PC-9 (cell line): Measurements from ENCODE around the gene CFAP46. TPM values are rescaled to one million over a fixed set of nuclear protein-coding genes. Genes with fewer than 3 reads are reported as not detected.
"Not testable (repeated sequence)": the region's sequence is repeated elsewhere in the genome, so short reads cannot be mapped to it uniquely, and the experiment has no call there.

Experiments used
- BruUV-seq: library from RNA; stranded (reverse); fragments of 400-500 nt; replicated peaks from 2 replicates; lab custom pipeline; 2021; lab: Mats Ljungman, UMichigan
- CTCF ChIA-PET: fragments of 300-600 bp; sonication (Branson Sonifier 250); formaldehyde crosslinking; loops from one replicate; lab custom pipeline; 2022; ENCODE audit warnings: antibody characterized with exemption; lab: Charles Lee
- POLR2A ChIA-PET: fragments of 300-600 bp; sonication (Branson Sonifier 250); formaldehyde crosslinking; loops from one replicate; lab custom pipeline; 2022; ENCODE audit warnings: antibody characterized with exemption; ENCODE audit not compliant: unreplicated experiment; lab: Charles Lee
- DNase-seq, 2 experiments: peaks; one replicate each; pipeline versions ENCODE4 v3.0.0 to v3.0.0-alpha.2; 2015 to 2022; ENCODE audit warnings: mixed read lengths in 1 of 2
- H2AFZ ChIP-seq: fragments of 200-600 bp; sonication (generic); 2 replicates; pipeline ENCODE4 v1.8.1; 2017; ENCODE audit warnings: antibody characterized with exemption
- H3F3A ChIP-seq: fragments of 200-600 bp; sonication (generic); 2 replicates; pipeline ENCODE4 v1.8.1; 2017; ENCODE audit warnings: antibody characterized with exemption, mild to moderate bottlenecking, low read depth; ENCODE audit not compliant: insufficient read depth
- H3K27ac ChIP-seq: fragments of 200-600 bp; sonication (generic); 2 replicates; pipeline ENCODE4 v1.6.1; 2016; ENCODE audit warnings: mixed run types
- H3K27me3 ChIP-seq: fragments of 200-600 bp; sonication (generic); 2 replicates; pipeline ENCODE4 v1.6.1; 2016; ENCODE audit warnings: low read depth, mixed run types; ENCODE audit not compliant: insufficient read depth
- H3K36me3 ChIP-seq: fragments of 200-600 bp; sonication (generic); 2 replicates; pipeline ENCODE4 v1.6.1; 2016; ENCODE audit warnings: low read depth, mixed run types
- H3K4me1 ChIP-seq: fragments of 200-600 bp; sonication (generic); replicated peaks from 2 replicates; pipeline ENCODE4 v1.6.1; 2016; ENCODE audit warnings: mixed run types; ENCODE audit not compliant: insufficient read depth
- H3K4me2 ChIP-seq: fragments of 200-600 bp; sonication (generic); 2 replicates; pipeline ENCODE4 v1.6.1; 2017; ENCODE audit warnings: mixed run types
- H3K4me3 ChIP-seq: fragments of 200-600 bp; sonication (generic); 2 replicates; pipeline ENCODE4 v1.6.1; 2016; ENCODE audit warnings: mixed run types
- H3K79me2 ChIP-seq: fragments of 200-600 bp; sonication (generic); 2 replicates; pipeline ENCODE4 v1.6.1; 2017; ENCODE audit warnings: low read depth, mixed run types
- H3K9me2 ChIP-seq: fragments of 200-600 bp; sonication (generic); 2 replicates; pipeline ENCODE4 v1.8.1; 2017; ENCODE audit warnings: mild to moderate bottlenecking; ENCODE audit not compliant: insufficient read depth
- H3K9me3 ChIP-seq: fragments of 200-600 bp; sonication (generic); 2 replicates; pipeline ENCODE4 v1.8.1; 2016; ENCODE audit warnings: low read depth; ENCODE audit not compliant: insufficient read depth
- H4K20me1 ChIP-seq: fragments of 200-600 bp; sonication (generic); 2 replicates; pipeline ENCODE4 v1.8.1; 2017; ENCODE audit not compliant: insufficient read depth
- EZH2 ChIP-seq: fragments of 200-600 bp; sonication (generic); IDR thresholded peaks from 2 replicates; pipeline ENCODE4 v1.8.0; 2017; ENCODE audit warnings: antibody characterized with exemption, low read depth
- intact Hi-C: fragments of 100-400 bp; cut with micrococcal nuclease; formaldehyde crosslinking; loops from one replicate; pipeline ENCODE4 v1.10.0; 2022; ENCODE audit not compliant: unreplicated experiment
- total RNA-seq: library from RNA; stranded (reverse); gene quantifications from 2 replicates; pipeline ENCODE4 v1.2.3, GENCODE V29; 2021
- TF ChIP-seq, protein P1 (sequence below): fragments of 200-600 bp; sonication (generic); conservative IDR thresholded peaks from 2 replicates; pipeline ENCODE4 v1.6.1; 2017; ENCODE audit warnings: mixed run types, antibody characterized with exemption, mild to moderate bottlenecking, moderate library complexity

CFAP46 gene
- total RNA-seq, 1 experiment from 2014 or later: not detected

DNA sequence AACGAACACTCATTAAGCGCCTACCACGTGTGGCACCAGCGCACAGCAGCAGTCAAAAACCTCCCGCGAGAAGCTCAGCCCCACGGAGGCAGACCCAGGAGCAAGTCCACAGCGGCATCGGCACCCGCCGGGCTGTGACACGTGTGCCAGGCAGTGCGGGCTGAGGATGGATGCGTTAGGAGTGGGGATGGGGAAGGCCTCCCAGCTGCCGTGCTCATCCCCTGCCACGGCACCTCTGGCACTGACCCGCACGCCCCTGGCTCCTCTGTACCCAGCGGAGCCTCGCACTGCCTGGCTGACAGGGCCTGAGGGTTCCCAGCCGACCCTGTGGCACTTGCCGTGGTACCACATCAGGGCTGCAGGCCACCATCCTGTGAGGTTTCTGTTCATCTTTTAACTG, 16.8 kb downstream of the CFAP46 start:
- Histone ChIP-seq H3K27ac (no peak overlapping the region), H4K20me1 (no peaks in the 10 kb centered on the region), H3F3A (no peaks in the 10 kb centered on the region), H2AFZ (no peak overlapping the region), H3K4me2 (no peak overlapping the region), H3K27me3 (peaks cover 54% of the 10 kb centered on the region), H3K79me2 (no peaks in the 10 kb centered on the region), H3K36me3 (no peaks in the 10 kb centered on the region), H3K9me2 (no peaks in the 10 kb centered on the region), H3K9me3 (no peaks in the 10 kb centered on the region), H3K4me1 (no peaks in the 10 kb centered on the region), H3K4me3 (no peak overlapping the region)
- intact Hi-C loops: no loop called here
- no peak for DNase-seq
- no peak for TF ChIP-seq EZH2
- TF ChIP-seq, protein P1, sequence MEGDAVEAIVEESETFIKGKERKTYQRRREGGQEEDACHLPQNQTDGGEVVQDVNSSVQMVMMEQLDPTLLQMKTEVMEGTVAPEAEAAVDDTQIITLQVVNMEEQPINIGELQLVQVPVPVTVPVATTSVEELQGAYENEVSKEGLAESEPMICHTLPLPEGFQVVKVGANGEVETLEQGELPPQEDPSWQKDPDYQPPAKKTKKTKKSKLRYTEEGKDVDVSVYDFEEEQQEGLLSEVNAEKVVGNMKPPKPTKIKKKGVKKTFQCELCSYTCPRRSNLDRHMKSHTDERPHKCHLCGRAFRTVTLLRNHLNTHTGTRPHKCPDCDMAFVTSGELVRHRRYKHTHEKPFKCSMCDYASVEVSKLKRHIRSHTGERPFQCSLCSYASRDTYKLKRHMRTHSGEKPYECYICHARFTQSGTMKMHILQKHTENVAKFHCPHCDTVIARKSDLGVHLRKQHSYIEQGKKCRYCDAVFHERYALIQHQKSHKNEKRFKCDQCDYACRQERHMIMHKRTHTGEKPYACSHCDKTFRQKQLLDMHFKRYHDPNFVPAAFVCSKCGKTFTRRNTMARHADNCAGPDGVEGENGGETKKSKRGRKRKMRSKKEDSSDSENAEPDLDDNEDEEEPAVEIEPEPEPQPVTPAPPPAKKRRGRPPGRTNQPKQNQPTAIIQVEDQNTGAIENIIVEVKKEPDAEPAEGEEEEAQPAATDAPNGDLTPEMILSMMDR: no peak
- ChIA-PET POLR2A (no interaction called here), CTCF (no interaction called here)
- no TSS peak for BruUV-seq

DNA sequence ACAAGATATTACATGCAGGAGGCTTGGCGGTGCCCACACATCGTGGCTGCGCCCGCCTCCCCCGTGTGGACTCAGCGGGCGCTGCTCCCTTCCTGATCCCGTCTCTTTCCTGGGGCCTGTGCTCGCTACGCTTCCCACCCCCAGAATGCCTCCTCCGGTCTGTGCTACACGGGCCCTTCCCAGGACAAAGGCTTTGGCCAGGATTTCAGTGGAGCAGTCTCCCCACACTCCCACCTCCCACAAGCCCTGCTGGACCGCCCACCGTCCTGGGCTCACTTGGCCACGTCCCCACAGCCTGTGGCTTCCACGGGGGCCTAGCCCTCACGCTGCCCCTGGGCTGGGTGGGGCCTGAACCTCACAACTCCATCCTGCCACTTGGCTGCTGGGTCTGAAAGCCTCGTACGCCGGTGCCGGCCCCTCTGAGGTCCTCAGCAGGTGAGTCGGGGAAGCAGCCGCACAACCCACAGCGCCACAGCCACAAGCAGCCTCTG, 17.3 kb downstream of the CFAP46 start:
- Histone ChIP-seq H3K4me2 (no peak overlapping the region), H3K36me3 (no peaks in the 10 kb centered on the region), H2AFZ (no peak overlapping the region), H3K9me3 (no peaks in the 10 kb centered on the region), H4K20me1 (no peaks in the 10 kb centered on the region), H3F3A (no peaks in the 10 kb centered on the region), H3K4me1 (no peaks in the 10 kb centered on the region), H3K79me2 (no peaks in the 10 kb centered on the region), H3K4me3 (no peak overlapping the region), H3K9me2 (no peaks in the 10 kb centered on the region), H3K27ac (no peak overlapping the region), H3K27me3 (peaks cover 54% of the 10 kb centered on the region)
- intact Hi-C loops: no loop called here
- ChIA-PET POLR2A (no interaction called here), CTCF (no interaction called here)
- DNase-seq: no peak
- TF ChIP-seq EZH2: no peak
- TF ChIP-seq, protein P1: no peak
- BruUV-seq: no TSS peak

DNA sequence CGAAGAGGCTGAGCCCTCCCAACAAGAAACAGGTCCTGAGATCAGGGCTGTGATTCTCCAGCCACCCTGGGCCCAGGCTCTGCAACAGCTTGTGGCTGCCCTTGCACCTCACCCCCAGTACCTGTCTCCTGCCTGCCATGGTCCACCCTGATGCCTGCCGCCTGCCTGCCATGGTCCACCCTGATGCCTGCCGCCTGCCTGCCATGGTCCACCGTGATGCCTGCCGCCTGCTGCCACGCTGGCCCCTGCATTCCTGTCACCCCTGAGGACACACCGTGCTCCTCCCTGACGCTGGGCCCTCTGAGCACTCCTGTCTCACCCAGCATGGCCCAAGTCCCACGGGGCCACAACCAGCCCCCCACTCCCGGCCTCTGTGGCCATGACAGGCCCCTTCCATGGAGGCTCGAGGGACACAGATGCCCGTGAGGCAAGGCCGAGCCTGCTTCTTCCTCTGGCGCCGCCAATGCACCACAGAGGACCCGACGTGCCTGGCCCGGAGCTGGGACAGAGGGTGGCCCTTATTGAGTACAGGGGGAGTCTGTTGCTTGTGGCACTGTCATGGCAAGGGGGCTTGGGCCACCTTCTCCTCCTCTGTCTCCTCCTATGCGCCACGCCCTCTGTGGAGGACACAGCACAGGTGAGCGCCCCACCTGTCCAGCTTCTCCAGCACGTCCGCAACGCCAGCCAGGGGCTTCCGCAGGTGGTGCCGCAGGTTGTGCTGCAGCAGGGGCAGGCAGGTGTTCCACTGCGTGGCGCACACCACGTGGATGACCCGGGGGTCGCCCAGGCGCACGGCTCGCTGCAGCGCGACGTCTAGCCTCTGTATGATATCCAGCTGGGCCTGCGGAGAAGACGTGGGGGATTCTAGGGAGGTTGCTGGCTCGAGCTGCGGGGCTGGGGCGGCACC, 18.1 kb downstream of the CFAP46 start:
- H3K27ac ChIP-seq: no peak overlapping the region
- no peaks in the 10 kb centered on the region for H3K9me2 ChIP-seq
- CTCF ChIA-PET: interaction anchor here (0.8 kb wide), 1 partner anchor 341 kb away, joined by 5 read pairs; no protein-coding TSS in a partner anchor
- no TSS peak for BruUV-seq
- no peak for DNase-seq
- H3K4me2 ChIP-seq: no peak overlapping the region
- POLR2A ChIA-PET: no interaction called here
- no peak overlapping the region for H3K4me3 ChIP-seq
- H3K4me1 ChIP-seq: no peaks in the 10 kb centered on the region
- H3F3A ChIP-seq: no peaks in the 10 kb centered on the region
- no peaks in the 10 kb centered on the region for H3K79me2 ChIP-seq
- no peaks in the 10 kb centered on the region for H3K36me3 ChIP-seq
- H4K20me1 ChIP-seq: no peaks in the 10 kb centered on the region
- no peaks in the 10 kb centered on the region for H3K9me3 ChIP-seq
- TF ChIP-seq, protein P1: no peak
- TF ChIP-seq EZH2: no peak
- no peak overlapping the region for H2AFZ ChIP-seq
- intact Hi-C loops: no loop called here
- peaks cover 54% of the 10 kb centered on the region for H3K27me3 ChIP-seq

DNA sequence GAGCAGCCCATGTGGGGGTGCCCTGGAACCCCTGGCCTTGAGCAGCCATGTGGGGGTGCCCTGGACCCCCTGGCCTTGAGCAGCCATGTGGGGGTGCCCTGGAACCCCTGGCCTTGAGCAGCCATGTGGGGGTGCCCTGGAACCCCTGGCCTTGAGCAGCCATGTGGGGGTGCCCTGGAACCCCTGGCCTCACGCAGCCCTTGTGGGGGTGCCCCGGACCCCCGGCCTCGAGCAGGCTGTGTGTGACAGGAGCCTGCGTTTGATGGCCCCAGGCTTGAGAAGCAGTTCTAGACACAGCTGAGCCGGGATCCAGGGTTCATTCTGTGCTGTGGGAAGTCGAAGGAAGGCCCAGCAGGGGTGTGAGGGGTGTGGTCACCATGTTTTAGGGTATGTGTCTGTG, 19.0 kb downstream of the CFAP46 start:
- CTCF ChIA-PET: interaction anchor here (0.8 kb wide), 1 partner anchor 340 kb away, joined by 5 read pairs; no protein-coding TSS in a partner anchor

More for the DNA sequence above, 19.0 kb downstream of the CFAP46 start:
- POLR2A ChIA-PET, H3K9me3 ChIP-seq, H3K36me3 ChIP-seq, H3K9me2 ChIP-seq, intact Hi-C loops, DNase-seq, H3K4me3 ChIP-seq, H2AFZ ChIP-seq, H3F3A ChIP-seq, H3K4me1 ChIP-seq, H3K27ac ChIP-seq, BruUV-seq, H4K20me1 ChIP-seq, H3K79me2 ChIP-seq, H3K4me2 ChIP-seq: not testable (repeated sequence)
- H3K27me3 ChIP-seq: peaks cover 54% of the 10 kb centered on the region
